Kidney epithelial cell (primary cell): ENCODE data around the gene HSD17B7. TPM values are rescaled to one million over a fixed set of nuclear protein-coding genes. Genes with fewer than 3 reads are reported as not detected.
A peak's percentile ranks its signal among the peaks of the same experiment; 100 is the strongest.
"Not testable (repeated sequence)": the region's sequence is repeated elsewhere in the genome, so short reads cannot be mapped to it uniquely, and the experiment has no call there.

Experiments used
- DNase-seq: peaks from one replicate; pipeline ENCODE4 v3.0.0-alpha.2; 2010; ENCODE audit warnings: low read depth
- H3K27me3 ChIP-seq: 2 replicates; pipeline ENCODE4 v1.6.0; 2011; ENCODE audit warnings: low read length; ENCODE audit not compliant: control insufficient read depth, insufficient read depth
- H3K36me3 ChIP-seq: 2 replicates; pipeline ENCODE4 v1.5.1; 2011; ENCODE audit warnings: low read length; ENCODE audit not compliant: control insufficient read depth, insufficient read depth
- H3K4me3 ChIP-seq: 2 replicates; pipeline ENCODE4 v1.5.1; 2011; ENCODE audit warnings: low read depth, mild to moderate bottlenecking, control low read depth, low read length
- CTCF ChIP-seq: IDR thresholded peaks from 2 replicates; pipeline ENCODE4 v1.5.1; 2011; ENCODE audit warnings: mild to moderate bottlenecking, moderate library complexity, low read length, control low read depth, inconsistent platforms; ENCODE audit not compliant: insufficient read depth, poor library complexity, severe bottlenecking
- total RNA-seq: library from RNA; depleted of rRNA; stranded (reverse); fragments of >200 nt; gene quantifications from 2 replicates; pipeline ENCODE4 v1.2.3, GENCODE V29; 2015

Gene HSD17B7
- total RNA-seq: 23.1 and 32.3 TPM in 2 replicates

DNA sequence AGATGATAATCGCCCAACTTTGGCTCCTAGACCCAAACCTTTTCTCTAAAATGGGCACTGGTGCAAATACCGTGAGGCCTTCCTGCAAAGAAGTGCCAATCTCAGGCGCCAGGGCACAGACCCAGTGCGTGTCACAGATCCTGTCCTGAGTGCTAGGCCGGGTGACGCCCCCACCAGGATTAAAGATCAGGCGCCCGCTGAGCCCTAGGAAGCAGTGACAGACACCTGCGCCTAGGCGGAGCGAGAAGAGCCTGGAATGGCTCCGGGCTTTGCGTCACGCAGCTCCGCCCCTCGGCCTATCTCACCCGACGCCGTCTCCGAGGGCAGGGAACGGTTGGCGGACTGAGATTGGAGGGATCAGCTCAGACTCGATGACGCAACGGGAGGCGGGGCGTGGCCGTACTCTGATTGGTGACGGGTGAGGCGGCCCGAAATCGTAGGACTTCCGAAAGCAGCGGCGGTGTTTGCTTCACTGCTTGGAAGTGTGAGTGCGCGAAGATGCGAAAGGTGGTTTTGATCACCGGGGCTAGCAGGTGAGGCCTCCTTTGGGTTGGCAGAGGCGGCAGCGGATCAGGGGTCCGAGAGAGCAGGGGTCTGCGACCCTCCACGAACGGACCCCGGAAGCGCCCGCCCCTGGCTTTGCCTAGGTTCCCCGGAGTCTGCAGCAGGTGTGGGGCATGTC is at the start of gene HSD17B7:
Gene HSD17B7, plus strand, starts transcription at position 400 of the 682 bp plus-strand sequence. Its CDS starts 99 bp downstream, at position 499.
- not testable (repeated sequence) for H3K27me3 ChIP-seq, H3K36me3 ChIP-seq
- H3K4me3 ChIP-seq: peak within 1 kb of the TSS; percentile 53
- peak; percentile 23 for DNase-seq

DNA sequence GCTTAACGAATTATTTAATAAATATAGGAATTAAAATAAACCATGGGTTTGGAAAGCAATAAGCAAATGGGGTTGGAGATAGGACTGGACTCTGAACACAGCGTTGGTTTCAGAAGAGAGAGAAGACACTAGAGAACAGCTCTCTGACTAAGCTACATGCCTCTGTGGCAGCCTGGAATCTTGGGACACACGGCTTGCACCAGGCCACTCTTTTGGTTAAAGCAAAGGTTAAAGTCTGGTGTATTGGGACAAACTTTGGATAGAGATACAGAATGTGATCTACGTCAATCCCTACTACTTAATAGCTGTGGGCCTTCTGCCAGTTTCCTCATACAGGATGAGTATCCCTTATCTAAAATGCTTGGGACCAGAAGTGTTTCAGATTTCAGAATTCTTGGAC is 49.7 kb upstream of the HSD17B7 start:
- no peak for DNase-seq
- no peak for TF ChIP-seq CTCF
- Histone ChIP-seq H3K27me3 (no peaks in the 10 kb centered on the region), H3K4me3 (no peak overlapping the region), H3K36me3 (no peaks in the 10 kb centered on the region)

- DNase-seq: no peak
- Histone ChIP-seq H3K4me3 (no peak overlapping the region), H3K36me3 (no peaks in the 10 kb centered on the region), H3K27me3 (no peaks in the 10 kb centered on the region)
- no peak for TF ChIP-seq CTCF
Measured at GRCh38 chr1:162741574-162741973, 48.9 kb upstream of the HSD17B7 start.

GRCh38 chr1:162746264-162746942 is 44.1 kb upstream of the HSD17B7 start:
- not testable (repeated sequence) for H3K36me3 ChIP-seq, H3K27me3 ChIP-seq, DNase-seq, H3K4me3 ChIP-seq

DNA sequence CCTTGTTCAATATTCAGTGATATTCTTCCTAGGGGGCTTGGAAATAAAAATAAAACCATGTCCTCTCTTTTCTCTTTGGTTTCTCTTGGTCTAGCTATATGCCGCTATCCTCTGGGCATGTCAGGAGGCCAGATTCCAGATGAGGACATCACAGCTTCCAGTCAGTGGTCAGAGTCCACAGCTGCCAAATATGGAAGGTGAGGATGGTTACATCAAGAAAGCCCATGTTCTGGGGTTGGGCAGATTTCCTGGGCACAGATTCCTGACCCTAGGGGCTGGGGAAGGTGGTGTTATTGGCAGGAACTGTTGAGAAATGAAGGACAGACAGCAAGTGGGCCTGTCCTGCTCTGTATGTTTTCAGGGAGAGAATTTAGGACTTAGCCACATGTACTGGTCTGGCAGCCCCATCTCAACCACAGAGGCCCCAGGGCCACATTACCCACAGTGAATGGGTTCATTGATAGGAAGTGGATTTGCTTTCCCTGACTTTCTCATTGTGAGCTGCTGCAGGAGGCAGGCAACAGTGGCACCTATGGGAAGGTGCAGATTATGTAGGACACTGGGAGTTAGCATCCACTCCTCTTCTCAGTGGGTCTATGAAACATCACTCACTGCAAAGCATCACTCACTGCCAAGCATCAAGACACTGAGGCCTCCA is 37.4 kb upstream of the HSD17B7 start:
- Histone ChIP-seq H3K4me3 (no peak overlapping the region), H3K27me3 (no peaks in the 10 kb centered on the region), H3K36me3 (no peaks in the 10 kb centered on the region)
- no peak for TF ChIP-seq CTCF
- DNase-seq: no peak

- no peak for DNase-seq
- TF ChIP-seq CTCF: no peak
Measured at GRCh38 chr1:162753998-162754585, 36.4 kb upstream of the HSD17B7 start.

More at GRCh38 chr1:162753998-162754585, 36.4 kb upstream of the HSD17B7 start:
- Histone ChIP-seq H3K36me3 (no peaks in the 10 kb centered on the region), H3K27me3 (no peaks in the 10 kb centered on the region), H3K4me3 (no peak overlapping the region)
